T-helper 9 cell (primary cell): Measurements from ENCODE around the gene HECW1.
"Not testable (repeated sequence)": the region's sequence is repeated elsewhere in the genome, so short reads cannot be mapped to it uniquely, and the experiment has no call there.

Experiments
- DNase-seq: peaks from one replicate; pipeline ENCODE4 v3.0.0-alpha.2; 2020

Gene HECW1

DNA sequence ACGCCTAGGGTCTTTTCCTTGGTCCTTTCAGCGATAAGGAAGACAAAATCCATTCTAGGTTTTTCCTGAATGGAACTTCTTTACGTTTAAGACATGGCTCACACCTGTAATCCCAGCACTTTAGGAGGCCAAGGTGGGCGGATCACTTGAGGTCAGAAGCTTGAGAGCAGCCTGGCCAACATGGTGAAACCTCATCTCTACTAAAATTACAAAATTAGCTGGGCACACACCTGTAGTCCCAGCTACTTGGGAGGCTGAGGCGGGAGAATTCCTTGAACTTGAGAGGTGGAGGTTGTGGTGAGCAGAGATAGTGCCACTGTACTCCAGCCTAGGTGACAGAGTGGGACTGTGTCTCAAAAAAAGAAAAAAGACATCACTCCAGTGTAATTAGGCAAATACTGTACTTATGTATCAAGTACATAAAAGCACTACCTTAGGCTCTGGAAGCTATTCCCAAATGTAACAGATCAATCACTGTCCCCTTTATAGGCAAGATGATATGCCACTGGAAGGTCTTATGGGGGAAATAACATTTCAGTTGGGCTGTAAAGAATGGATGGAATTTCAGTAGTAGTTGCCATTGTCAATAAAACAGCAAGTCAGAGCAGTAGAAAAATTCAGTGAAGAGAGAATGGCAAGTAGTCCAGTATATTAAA is 476.2 kb downstream of the HECW1 start:
- no peak for DNase-seq

- no peak for DNase-seq
These were observed 476.7 kb downstream of the HECW1 start for GRCh38 chr7:43589133-43589478.

- DNase-seq: no peak
These were observed 477.3 kb downstream of the HECW1 start for GRCh38 chr7:43589728-43590127.

- DNase-seq: no peak
These were observed 478.6 kb downstream of the HECW1 start for GRCh38 chr7:43590862-43591557.

GRCh38 chr7:43591558-43592180 is 479.2 kb downstream of the HECW1 start:
- DNase-seq: no peak

GRCh38 chr7:43592326-43592725 is 479.9 kb downstream of the HECW1 start:
- DNase-seq: no peak

GRCh38 chr7:43593010-43593409 is 480.6 kb downstream of the HECW1 start:
- DNase-seq: no peak

- no peak for DNase-seq
These were observed 481.6 kb downstream of the HECW1 start for GRCh38 chr7:43594020-43594419.

- DNase-seq: not testable (repeated sequence)
These were observed 484.0 kb downstream of the HECW1 start for GRCh38 chr7:43596426-43596825.

DNA sequence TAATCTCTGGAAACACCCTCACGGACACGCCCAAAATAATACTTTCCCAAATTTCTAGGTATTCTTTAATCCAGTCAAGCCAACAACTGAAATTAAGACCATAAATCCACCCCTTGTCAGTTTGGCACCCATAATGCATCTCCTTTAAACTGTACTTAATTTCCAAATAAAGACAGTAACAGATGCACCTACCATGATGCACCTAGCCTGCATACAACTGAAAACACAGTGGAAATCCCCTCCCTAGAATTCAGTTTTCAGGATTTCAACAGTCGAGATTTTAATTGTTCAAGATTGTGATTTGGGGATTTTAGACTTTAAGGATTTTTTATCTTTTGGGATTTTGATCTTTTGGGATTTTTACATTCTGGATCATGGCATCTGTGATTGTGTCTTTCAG is 487.6 kb downstream of the HECW1 start:
- DNase-seq: no peak

DNA sequence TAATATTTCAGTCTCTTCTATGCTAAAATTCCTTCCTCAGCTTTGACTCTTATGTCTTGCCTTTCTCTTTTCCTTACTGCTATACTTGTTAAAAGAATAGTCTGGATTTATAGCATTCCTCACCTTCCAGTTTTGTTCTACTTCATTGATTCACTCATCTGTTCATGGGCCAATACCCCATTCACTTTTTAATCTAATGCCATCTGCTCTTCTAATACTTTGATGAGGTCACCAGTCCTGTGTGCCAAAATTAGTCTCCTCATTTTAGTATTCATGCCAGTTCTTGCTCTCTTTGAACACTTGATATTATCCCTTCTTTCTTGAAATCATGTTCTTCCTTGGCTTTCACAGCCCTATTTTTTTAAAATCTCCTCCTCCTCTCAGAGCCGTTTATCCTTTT is 489.8 kb downstream of the HECW1 start:
- DNase-seq: no peak

- no peak for DNase-seq
These were observed 491.8 kb downstream of the HECW1 start for GRCh38 chr7:43604251-43604650.

DNA sequence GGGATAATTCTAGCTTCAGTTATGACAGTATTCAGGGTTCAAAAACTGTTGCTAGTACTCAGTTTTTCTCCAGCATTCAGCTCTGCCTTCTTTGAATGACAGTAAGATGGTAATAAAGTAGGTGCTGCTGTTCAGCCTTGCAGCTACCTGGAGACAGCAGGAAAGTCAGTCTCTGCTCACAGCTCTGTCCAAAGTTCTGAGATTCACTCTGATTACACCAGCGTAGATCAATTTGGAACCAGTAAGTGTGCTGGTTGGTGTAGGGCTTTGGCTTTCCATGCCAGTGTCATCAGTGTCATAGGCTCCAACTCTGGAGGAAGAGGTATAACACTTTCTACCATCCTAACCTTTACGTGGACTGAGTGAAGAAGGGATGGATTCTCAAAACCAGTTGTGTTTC is 496.6 kb downstream of the HECW1 start:
- no peak for DNase-seq

- no peak for DNase-seq
These were observed 499.7 kb downstream of the HECW1 start for GRCh38 chr7:43612128-43612527.

DNA sequence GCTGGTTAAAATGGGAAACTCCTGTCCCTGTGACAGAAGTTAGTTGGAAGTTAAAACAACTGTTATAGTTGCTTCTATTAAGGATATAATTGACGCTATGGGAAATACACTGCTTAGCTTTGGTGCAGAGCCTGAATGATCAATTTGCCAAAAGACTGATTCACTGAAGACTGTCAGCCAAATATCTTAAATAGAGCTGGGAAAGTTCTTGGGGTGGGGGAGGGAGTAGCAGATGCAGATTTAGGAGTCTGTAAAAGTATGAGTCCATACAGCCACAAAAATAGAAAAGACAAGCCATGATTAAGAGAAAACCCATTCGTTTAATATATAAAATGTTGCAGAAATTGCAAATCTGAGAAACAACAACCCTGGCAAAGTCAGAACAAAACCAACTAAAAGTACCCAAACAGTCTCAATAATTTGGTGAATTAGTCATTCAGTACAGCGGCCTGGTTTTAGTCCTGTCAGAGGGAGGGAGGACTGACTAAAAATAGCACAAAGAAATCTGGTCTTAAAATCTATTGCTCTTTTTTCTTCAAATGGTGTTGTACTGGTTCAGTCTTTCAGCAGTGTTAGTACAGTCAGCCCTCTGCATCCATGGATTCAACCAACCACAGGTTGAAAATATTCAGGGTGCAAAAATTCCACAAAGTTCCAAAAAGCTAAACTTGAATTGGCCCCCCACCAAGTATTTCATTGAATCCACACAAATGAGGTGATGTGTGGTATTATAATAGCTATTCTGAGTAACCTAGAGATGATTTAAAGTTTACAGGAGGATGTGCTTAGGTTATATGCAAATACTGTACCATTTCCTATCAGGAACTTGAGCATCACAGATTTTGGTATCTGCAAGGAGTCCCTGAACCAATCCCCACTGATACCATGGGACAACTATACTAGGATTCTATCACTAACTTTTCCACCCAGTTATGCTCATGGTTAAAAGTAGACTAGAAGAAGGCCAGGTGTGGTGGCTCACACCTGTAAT is 500.4 kb downstream of the HECW1 start:
- DNase-seq: no peak
